C4-2B (cell line): ENCODE measurements around the gene WASHC4.

ENCODE experiments used
- H3K27ac ChIP-seq: fragments of 450-650 bp; 2 replicates; pipeline ENCODE4 v1.5.1; 2017
- ZFX ChIP-seq: fragments of 450-650 bp; IDR thresholded peaks from 2 replicates; pipeline ENCODE4 v1.6.1; 2017
- TF ChIP-seq, protein P1 (sequence below): fragments of 450-650 bp; conservative IDR thresholded peaks from 2 replicates; pipeline ENCODE4 v1.5.1; 2017; ENCODE audit warnings: mild to moderate bottlenecking

The WASHC4 gene

DNA sequence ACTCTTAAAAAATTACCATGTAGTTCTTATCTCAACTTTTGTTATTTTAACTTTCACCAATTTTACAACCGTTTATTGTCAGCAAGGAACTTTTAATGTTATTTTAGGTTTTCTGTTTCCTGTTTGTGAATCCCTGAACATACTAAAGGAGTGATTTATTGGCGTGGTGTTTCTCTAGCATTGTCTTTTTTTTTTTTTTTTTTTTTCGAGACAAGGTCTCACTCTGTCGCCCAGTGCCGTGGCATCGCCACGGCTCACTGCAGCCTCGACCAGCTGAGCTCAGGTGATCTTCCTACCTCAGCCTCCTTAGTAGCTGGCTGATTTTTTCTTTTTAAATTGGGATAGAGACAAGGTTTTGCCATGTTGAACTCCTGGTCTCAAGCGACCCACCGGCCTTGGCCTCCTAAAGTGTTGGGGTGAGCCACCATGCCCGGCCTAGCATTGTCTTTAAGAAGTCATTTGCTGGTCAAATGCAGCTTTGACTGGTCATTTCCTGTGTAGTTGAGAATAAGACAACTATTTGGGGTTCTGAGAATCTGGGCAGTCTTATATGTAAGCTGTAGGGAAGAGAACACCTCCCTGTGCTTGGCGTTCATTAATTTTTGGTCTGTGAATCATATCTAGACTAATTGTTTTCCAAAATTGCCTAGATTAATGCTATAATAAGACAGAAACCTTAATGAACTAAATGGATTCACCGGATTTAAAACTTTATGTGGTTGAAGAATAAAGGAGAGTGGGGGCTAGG, 2.1 kb downstream of the WASHC4 start:
- H3K27ac ChIP-seq = no peak overlapping the region
- TF ChIP-seq, protein P1, sequence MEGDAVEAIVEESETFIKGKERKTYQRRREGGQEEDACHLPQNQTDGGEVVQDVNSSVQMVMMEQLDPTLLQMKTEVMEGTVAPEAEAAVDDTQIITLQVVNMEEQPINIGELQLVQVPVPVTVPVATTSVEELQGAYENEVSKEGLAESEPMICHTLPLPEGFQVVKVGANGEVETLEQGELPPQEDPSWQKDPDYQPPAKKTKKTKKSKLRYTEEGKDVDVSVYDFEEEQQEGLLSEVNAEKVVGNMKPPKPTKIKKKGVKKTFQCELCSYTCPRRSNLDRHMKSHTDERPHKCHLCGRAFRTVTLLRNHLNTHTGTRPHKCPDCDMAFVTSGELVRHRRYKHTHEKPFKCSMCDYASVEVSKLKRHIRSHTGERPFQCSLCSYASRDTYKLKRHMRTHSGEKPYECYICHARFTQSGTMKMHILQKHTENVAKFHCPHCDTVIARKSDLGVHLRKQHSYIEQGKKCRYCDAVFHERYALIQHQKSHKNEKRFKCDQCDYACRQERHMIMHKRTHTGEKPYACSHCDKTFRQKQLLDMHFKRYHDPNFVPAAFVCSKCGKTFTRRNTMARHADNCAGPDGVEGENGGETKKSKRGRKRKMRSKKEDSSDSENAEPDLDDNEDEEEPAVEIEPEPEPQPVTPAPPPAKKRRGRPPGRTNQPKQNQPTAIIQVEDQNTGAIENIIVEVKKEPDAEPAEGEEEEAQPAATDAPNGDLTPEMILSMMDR = no peak
- TF ChIP-seq ZFX = no peak

DNA sequence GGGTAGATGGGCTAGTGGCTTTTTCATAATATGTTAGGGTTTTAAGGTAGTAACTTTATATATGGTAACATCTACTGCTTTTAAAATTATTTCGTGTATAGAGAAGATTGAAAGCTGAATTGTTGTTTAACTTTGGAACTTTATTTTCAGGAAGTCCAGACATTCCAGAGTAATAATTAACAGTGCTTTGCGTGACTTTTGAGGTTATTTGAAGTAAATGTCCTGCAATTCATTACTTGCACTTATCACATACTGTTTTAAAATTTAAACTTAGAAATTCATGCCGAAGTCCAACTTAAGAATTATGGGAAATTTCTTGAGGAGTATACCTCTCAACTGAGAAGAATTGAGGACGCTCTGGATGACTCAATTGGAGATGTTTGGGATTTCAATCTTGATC, 3.3 kb downstream of the WASHC4 start:
- H3K27ac ChIP-seq = no peak overlapping the region
- TF ChIP-seq, protein P1 = no peak
- no peak for TF ChIP-seq ZFX

DNA sequence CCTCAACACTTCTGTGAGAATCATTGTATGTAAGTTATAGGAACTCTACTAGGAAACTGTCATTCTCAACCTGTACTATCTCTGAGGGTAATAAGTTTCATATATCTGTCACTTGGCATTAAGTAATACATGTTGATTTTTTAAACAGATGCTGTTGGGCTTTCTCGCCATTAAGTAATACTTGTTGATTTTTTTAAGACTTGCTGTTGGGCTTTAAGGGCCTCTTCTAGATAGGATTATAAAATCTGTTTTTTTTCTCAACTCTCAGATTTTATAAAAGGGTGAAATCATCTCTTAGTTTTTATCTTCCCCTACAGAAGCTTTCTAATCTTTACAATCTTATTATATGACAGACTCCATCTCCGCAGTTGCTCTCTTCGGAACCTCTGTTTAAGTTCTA, 5.6 kb downstream of the WASHC4 start:
- H3K27ac ChIP-seq = no peak overlapping the region
- no peak for TF ChIP-seq ZFX
- TF ChIP-seq, protein P1 = no peak

DNA sequence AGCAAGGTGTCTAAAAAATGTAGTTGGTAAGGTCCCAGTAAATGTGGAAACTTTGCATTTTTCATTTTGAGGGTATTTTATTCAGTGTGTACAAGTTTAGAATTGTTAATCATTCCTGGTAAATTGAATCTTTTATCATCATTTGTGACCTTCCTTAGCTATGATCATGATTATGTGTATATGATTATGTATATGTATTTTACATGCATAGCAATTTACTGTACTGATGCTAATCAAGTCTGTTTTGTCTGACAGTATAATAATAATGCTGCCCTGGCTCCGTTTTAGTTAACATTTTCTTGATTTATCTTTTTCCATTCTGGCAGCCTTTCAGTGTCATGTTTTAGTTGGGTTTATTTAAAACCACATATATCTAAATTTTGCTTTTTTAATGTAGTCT, 9.4 kb downstream of the WASHC4 start:
- H3K27ac ChIP-seq = no peak overlapping the region
- TF ChIP-seq, protein P1 = no peak
- TF ChIP-seq ZFX = no peak

DNA sequence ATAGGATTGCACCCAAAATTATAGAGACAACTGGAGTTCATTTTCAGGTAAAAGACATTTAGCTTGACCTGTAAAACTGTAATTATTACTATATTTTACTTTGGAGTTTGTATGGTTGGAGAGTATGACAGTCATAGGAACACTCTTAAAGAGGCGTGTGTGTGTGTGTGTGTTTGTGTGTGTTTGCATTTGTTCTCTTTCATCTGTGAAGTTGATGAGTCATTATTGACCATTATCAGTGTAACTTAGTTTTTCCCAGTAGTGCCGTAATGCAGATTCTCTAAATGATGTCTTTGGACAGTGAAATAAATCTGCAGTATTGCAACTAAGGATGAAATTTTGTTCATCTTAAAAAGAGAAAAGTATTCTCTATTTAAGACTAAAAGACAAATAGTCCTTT, 13.0 kb downstream of the WASHC4 start:
- no peak for TF ChIP-seq ZFX
- TF ChIP-seq, protein P1 = no peak
- no peak overlapping the region for H3K27ac ChIP-seq

DNA sequence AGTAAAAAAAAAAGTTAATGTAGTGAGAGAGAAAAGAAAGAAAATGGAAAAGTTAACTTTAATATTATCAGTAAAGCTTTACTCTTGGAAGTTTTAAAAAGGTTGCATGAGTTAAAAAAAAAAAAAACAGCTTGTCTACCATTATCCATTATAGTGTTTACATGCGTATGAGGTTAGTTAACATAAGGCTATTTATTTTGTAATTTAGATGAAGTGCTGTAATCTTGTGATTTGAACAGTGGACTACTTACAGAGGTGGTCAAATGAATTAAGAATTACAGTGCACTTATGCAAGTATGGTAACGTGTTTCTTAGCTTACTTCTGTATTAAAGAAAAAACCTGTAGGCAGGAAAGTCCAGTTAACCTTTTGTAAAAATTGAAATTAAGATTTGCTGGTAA, 30.7 kb downstream of the WASHC4 start:
- TF ChIP-seq ZFX = no peak
- TF ChIP-seq, protein P1 = no peak
- H3K27ac ChIP-seq = no peak overlapping the region

DNA sequence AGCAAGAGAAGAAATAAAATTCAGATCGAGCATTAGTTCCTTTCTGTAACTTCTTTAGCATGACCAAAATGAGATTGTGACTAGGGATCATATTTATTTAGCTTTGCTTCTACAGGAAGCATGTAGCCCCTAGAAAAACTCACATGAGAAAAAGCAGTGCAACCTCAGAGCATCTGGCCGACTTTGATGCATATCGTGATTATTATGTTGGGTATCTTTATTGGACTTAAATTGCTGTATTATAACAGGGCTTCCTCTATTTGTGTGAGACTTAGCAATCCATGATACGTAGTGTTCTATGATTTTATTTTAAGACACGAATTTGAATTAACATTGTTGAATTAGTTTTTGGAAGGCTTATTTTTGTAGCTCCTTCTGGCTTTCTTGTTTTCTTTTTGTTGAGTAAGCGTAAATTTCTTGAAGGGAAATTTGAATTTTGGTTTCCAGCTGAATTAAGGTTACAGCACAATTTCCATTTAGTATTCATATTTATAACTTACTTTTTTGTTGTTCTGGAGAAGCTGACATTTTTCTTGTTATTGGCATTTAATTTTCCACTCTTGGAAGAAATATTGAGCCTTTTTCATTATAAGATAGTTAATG, 33.9 kb downstream of the WASHC4 start:
- H3K27ac ChIP-seq = no peak overlapping the region
- TF ChIP-seq, protein P1 = no peak
- no peak for TF ChIP-seq ZFX
